K562 (cell line): ENCODE results near the gene SAMD14. TPM values are rescaled to one million over a fixed set of nuclear protein-coding genes. Genes with fewer than 3 reads are reported as not detected.

ENCODE experiments used
- ATAC-seq: fragments of 200-7000 bp; cut with Tn5 transposase; 3 replicates; pipeline ENCODE4 v1.9.1; 2020; ENCODE audit warnings: moderate library complexity
- BruUV-seq: library from RNA; stranded (reverse); fragments of 400-500 nt; replicated peaks from 2 replicates; lab custom pipeline; 2021; lab: Mats Ljungman, UMichigan
- CTCF ChIA-PET: fragments of 300-600 bp; formaldehyde crosslinking; extraction: SDS; loops from one replicate; lab custom pipeline; 2021; ENCODE audit warnings: low intra/inter-chr PET ratio; lab: Yijun Ruan, JAX
- POLR2A ChIA-PET: fragments of 300-600, 350-650 bp; sonication (Branson Sonifier 250); formaldehyde crosslinking; extraction: SDS; loops from one replicate; lab custom pipeline; 2021; ENCODE audit warnings: antibody characterized with exemption, inconsistent platforms; lab: Yijun Ruan, JAX
- DNase-seq, 4 experiments: peaks; one replicate each; pipeline versions ENCODE4 v3.0.0 to v3.0.0-alpha.2; 2011 to 2018; ENCODE audit warnings: low spot score in 3 of 4, mixed read lengths in 3 of 4; ENCODE audit errors: extremely low read depth in 1 of 4
- FAIRE-seq: peaks from 2 replicates; lab custom pipeline; 2011; peaks lifted over from hg19 to GRCh38; lab: Jason Lieb, UNC
- H2AFZ ChIP-seq: 2 replicates; pipeline ENCODE4 v1.6.0; 2011; ENCODE audit warnings: low read depth, low read length, control low read depth, inconsistent platforms
- H3K27ac ChIP-seq: fragments of 200-600 bp; 3 replicates; pipeline ENCODE4 v1.8.0; 2011; ENCODE audit warnings: low read depth, mild to moderate bottlenecking, control low read depth, inconsistent platforms, low read length, moderate library complexity, mixed read lengths; ENCODE audit errors: extremely low read depth
- H3K27me3 ChIP-seq, 2 experiments: fragments of 300-600 bp in 1 of 2; 2 replicates in 1 of 2; 3 replicates in 1 of 2; pipeline versions ENCODE4 v1.6.0 to v1.8.0; 2011; ENCODE audit warnings: inconsistent platforms in 2 of 2, low read length in 2 of 2, mild to moderate bottlenecking in 1 of 2, mixed read lengths in 1 of 2, moderate library complexity in 1 of 2; ENCODE audit not compliant: control insufficient read depth in 2 of 2, insufficient read depth in 2 of 2
- H3K36me3 ChIP-seq: fragments of 300-600 bp; 3 replicates; pipeline ENCODE4 v1.8.0; 2011; ENCODE audit warnings: mild to moderate bottlenecking, low read length, inconsistent platforms; ENCODE audit not compliant: control insufficient read depth, insufficient read depth
- H3K4me1 ChIP-seq, 2 experiments: fragments of 200-600 bp in 1 of 2; replicated peaks in 1 of 2; 2 replicates in 1 of 2; 3 replicates in 1 of 2; pipeline versions ENCODE4 v1.5.1 to v1.8.0; 2011; ENCODE audit warnings: inconsistent platforms in 2 of 2, low read length in 2 of 2, mild to moderate bottlenecking in 1 of 2, mixed read lengths in 1 of 2, moderate library complexity in 1 of 2; ENCODE audit not compliant: control insufficient read depth in 2 of 2, insufficient read depth in 2 of 2
- H3K4me2 ChIP-seq: 2 replicates; pipeline ENCODE4 v1.6.1; 2011; ENCODE audit warnings: low read length, control low read depth, inconsistent platforms, mixed read lengths; ENCODE audit not compliant: insufficient read depth
- H3K4me3 ChIP-seq: fragments of 200-600 bp; sonication (generic), shearing (Covaris generic); 2 replicates; pipeline ENCODE4 v1.5.1; 2016; ENCODE audit warnings: control low read depth, inconsistent platforms
- H3K79me2 ChIP-seq: fragments of 200-600 bp; 3 replicates; pipeline ENCODE4 v1.8.0; 2011; ENCODE audit warnings: low read length, inconsistent platforms; ENCODE audit not compliant: control insufficient read depth, insufficient read depth
- H3K9ac ChIP-seq, 2 experiments: 2 replicates each; pipeline versions ENCODE4 v1.6.0 to v1.6.1; 2011; ENCODE audit warnings: low read depth in 2 of 2, low read length in 2 of 2, control low read depth in 1 of 2, inconsistent platforms in 1 of 2, mild to moderate bottlenecking in 1 of 2, mixed read lengths in 1 of 2; ENCODE audit not compliant: insufficient read depth in 1 of 2
- H3K9me1 ChIP-seq: one replicate; pipeline ENCODE4 v1.6.0; 2011; ENCODE audit warnings: inconsistent platforms, mild to moderate bottlenecking, low read length, moderate library complexity; ENCODE audit not compliant: control insufficient read depth, insufficient read depth
- H3K9me3 ChIP-seq: replicated peaks from 2 replicates; pipeline ENCODE4 v1.5.1; 2011; ENCODE audit warnings: low read depth, low read length, inconsistent platforms; ENCODE audit not compliant: control insufficient read depth, insufficient read depth
- H4K20me1 ChIP-seq: replicated peaks from 2 replicates; pipeline ENCODE4 v1.6.1; 2011; ENCODE audit warnings: low read length, inconsistent platforms, mixed read lengths; ENCODE audit not compliant: control insufficient read depth, insufficient read depth
- CBX1 ChIP-seq: sonication (generic); IDR thresholded peaks from 2 replicates; pipeline ENCODE4 v1.6.1; 2016; ENCODE audit warnings: antibody characterized with exemption, low read depth, mild to moderate bottlenecking
- KLF1 ChIP-seq: fragments of 450-650 bp; IDR thresholded peaks from 2 replicates; pipeline ENCODE4 v1.6.1; 2016; ENCODE audit warnings: missing genetic modification characterization, missing compliant biosample characterization
- MAZ ChIP-seq, 2 experiments: fragments of 450-650 bp in 1 of 2; sonication (generic) in 1 of 2; formaldehyde crosslinking; IDR thresholded peaks in 1 of 2; conservative IDR thresholded peaks in 1 of 2; 2 replicates each; pipeline versions ENCODE4 v1.4.0 to v1.5.0; 2020; ENCODE audit warnings: mild to moderate bottlenecking in 1 of 2, missing genetic modification reagents in 1 of 2
- MYC ChIP-seq, 2 experiments: fragments of 250-450 bp in 1 of 2; sonication (Bioruptor Pico) in 1 of 2; IDR thresholded peaks; 2 replicates each; pipeline versions ENCODE4 v1.5.1 to v1.6.1; 2012 to 2021; ENCODE audit warnings: low read depth in 2 of 2, borderline replicate concordance in 1 of 2, improper control_type of control experiment in 1 of 2, low read length in 1 of 2, mild to moderate bottlenecking in 1 of 2, moderate library complexity in 1 of 2
- PCBP2 ChIP-seq: fragments of 200-400 bp; formaldehyde crosslinking; IDR thresholded peaks from 2 replicates; pipeline ENCODE4 v1.6.1; 2018; ENCODE audit warnings: low read length, low read depth, mild to moderate bottlenecking, moderate library complexity; ENCODE audit not compliant: poor library complexity, severe bottlenecking
- RBM22 ChIP-seq: fragments of 200-400 bp; formaldehyde crosslinking; IDR thresholded peaks from 2 replicates; pipeline ENCODE4 v1.6.1; 2018; ENCODE audit warnings: low read length, low read depth; ENCODE audit not compliant: poor library complexity, severe bottlenecking
- SMC3 ChIP-seq: conservative IDR thresholded peaks from 2 replicates; pipeline ENCODE4 v1.6.1; 2011; ENCODE audit warnings: low read depth, low read length, improper control_type of control experiment; ENCODE audit not compliant: insufficient read depth
- SRSF7 ChIP-seq: fragments of 200-400 bp; formaldehyde crosslinking; optimal IDR thresholded peaks from 2 replicates; pipeline ENCODE3; 2017; ENCODE audit warnings: mild to moderate bottlenecking, low read depth, low read length
- U2AF1 ChIP-seq: fragments of 200-400 bp; formaldehyde crosslinking; optimal IDR thresholded peaks from 2 replicates; pipeline ENCODE3; 2017; ENCODE audit warnings: mild to moderate bottlenecking, low read depth, low read length, moderate library complexity
- ZNF263 ChIP-seq: sonication (generic); formaldehyde crosslinking; IDR thresholded peaks from 2 replicates; pipeline ENCODE4 v1.8.0; 2022; ENCODE audit warnings: mild to moderate bottlenecking, missing genetic modification reagents, borderline replicate concordance
- WGBS: fragments of 100-300 bp; shearing (Covaris generic); methylation state at CpG from one replicate; pipeline ENCODE4 v1.1.6; 2016; ENCODE audit warnings: low coverage, mixed read lengths; ENCODE audit not compliant: insufficient coverage; ENCODE audit errors: missing lambda C conversion rate; 5-methylcytosine and 5-hydroxymethylcytosine counted together
- in situ Hi-C: fragments of 300-500 bp; cut with MboI; formaldehyde crosslinking; loops from 4 replicates; pipeline ENCODE4 v1.15.0; 2018; ENCODE audit warnings: inconsistent platforms, mixed read lengths
- intact Hi-C: fragments of 100-400 bp; cut with micrococcal nuclease; formaldehyde crosslinking; loops from 2 replicates; pipeline ENCODE4 v1.14.2; 2022
- polyA plus RNA-seq, 8 experiments: library from polyadenylated mRNA; depleted of rRNA in 4 of 8; stranded (reverse) in 5 of 8; unstranded in 3 of 8; fragments of >200 nt; fragmentation: Nextera tagmentation in 2 of 8; fragmentation: Illumina TruSeq in 1 of 8; extraction: Ambion mirVana in 2 of 8; extraction: Trizol in 1 of 8; gene quantifications; 2 replicates each; pipeline versions ENCODE4 v1.2.1 to v1.2.3, GENCODE V29; 2011 to 2014; ENCODE audit warnings: inconsistent platforms in 1 of 8, missing spikeins in 1 of 8
- total RNA-seq, 7 experiments: library from RNA; depleted of rRNA in 6 of 7; stranded (reverse); fragments of >200 nt in 6 of 7; fragmentation: Illumina TruSeq in 2 of 7; extraction: Trizol in 2 of 7; gene quantifications; 2 replicates each; pipeline versions ENCODE4 v1.2.1 to v1.2.3, GENCODE V29; 2011 to 2021; ENCODE audit warnings: low replicate concordance in 1 of 7
- TF ChIP-seq, protein P1 (sequence below): fragments of 450-650 bp; formaldehyde crosslinking; IDR thresholded peaks from 2 replicates; pipeline ENCODE4 v1.4.0; 2020; ENCODE audit warnings: mild to moderate bottlenecking, moderate library complexity
- TF ChIP-seq, protein P2 (sequence below), 3 experiments: IDR thresholded peaks in 2 of 3; conservative IDR thresholded peaks in 1 of 3; 2 replicates each; pipeline ENCODE4 v1.5.1; 2011 to 2012; ENCODE audit warnings: low read length in 3 of 3, mild to moderate bottlenecking in 3 of 3, control low read depth in 2 of 3, improper control_type of control experiment in 1 of 3, inconsistent platforms in 1 of 3, low read depth in 1 of 3, mixed read lengths in 1 of 3, moderate library complexity in 1 of 3; ENCODE audit not compliant: insufficient read depth in 2 of 3

SAMD14 gene
- total and polyA plus RNA-seq, 9 of the 15 experiments (the other 6 are each of a cell fraction or from before 2014, with no cell fraction given), result 0.04 to 0.07 TPM; not detected in 7

GRCh38 chr17:50087246-50087911, 42.6 kb downstream of the SAMD14 start:
- Histone ChIP-seq H3K4me1 (peaks cover 0 to 3% of the 10 kb centered on the region in 2 experiments; a peak in 1 of 5 replicates), H3K9me1 (peaks cover 3% of the 10 kb centered on the region), H3K79me2 (no peaks in the 10 kb centered on the region), H3K9me3 (no peaks in the 10 kb centered on the region), H3K27ac (no peak overlapping the region), H3K27me3 (peaks cover 0 to 32% of the 10 kb centered on the region in 2 experiments; a peak in 3 of 5 replicates), H3K36me3 (no peaks in the 10 kb centered on the region), H3K4me3 (no peak overlapping the region), H4K20me1 (peaks cover 4% of the 10 kb centered on the region; the same call in 1 of the 2 replicates), H3K9ac (0 out of 4 replicates have a peak overlapping the region, but pooled peaks of 1 of the 2 experiments have one; percentile 27), H2AFZ (no peak overlapping the region), H3K4me2 (no peak overlapping the region)
- in situ Hi-C loops, result no loop called here
- CTCF ChIA-PET, result interaction anchor here (0.6 to 1.9 kb wide), 3 partner anchors 51 to 226 kb away, joined by 3 to 35 read pairs (median 4); no protein-coding TSS in a partner anchor
- BruUV-seq, result no TSS peak
- intact Hi-C loops, result loop anchor here (1.0 to 10.0 kb wide), 2 partner anchors 60 to 203 kb away; no protein-coding TSS in a partner anchor
- WGBS, result 8% methylated on average over 8 of the region's 10 CpGs
- DNase-seq (peak; percentile 79 to 86 (median 82)), FAIRE-seq (peak; percentile 95), ATAC-seq (peak; percentile 99)
- POLR2A ChIA-PET, result interaction anchor here (0.6 to 1.0 kb wide), 3 partner anchors 59 to 275 kb away, joined by 3 to 4 read pairs (median 3); no protein-coding TSS in a partner anchor
- TF ChIP-seq ZNF263 (CRISPR knock-in tag) (peak; percentile 71; the same call in 1 of the 2 replicates), U2AF1 (no peak), PCBP2 (no peak), CBX1 (peak; percentile 71; the same call in 1 of the 2 replicates), RBM22 (no peak), KLF1 (tag) (no peak), MYC (IDR thresholded peaks at IDR 0.05; ENCODE audit: low read depth, low read length) (no peak), MYC (CRISPR knock-in tag; IDR thresholded peaks at IDR 0.05; ENCODE audit: borderline replicate concordance, low read depth) (no peak), SRSF7 (no peak), MAZ (CRISPR knock-in tag; conservative IDR thresholded peaks at IDR 0.05 in 1 of 2, IDR thresholded peaks at IDR 0.05 in 1 of 2) (peak; percentile 27 to 72; a peak in 1 of 4 replicates), SMC3 (peak; percentile 78)
- TF ChIP-seq, protein P1, sequence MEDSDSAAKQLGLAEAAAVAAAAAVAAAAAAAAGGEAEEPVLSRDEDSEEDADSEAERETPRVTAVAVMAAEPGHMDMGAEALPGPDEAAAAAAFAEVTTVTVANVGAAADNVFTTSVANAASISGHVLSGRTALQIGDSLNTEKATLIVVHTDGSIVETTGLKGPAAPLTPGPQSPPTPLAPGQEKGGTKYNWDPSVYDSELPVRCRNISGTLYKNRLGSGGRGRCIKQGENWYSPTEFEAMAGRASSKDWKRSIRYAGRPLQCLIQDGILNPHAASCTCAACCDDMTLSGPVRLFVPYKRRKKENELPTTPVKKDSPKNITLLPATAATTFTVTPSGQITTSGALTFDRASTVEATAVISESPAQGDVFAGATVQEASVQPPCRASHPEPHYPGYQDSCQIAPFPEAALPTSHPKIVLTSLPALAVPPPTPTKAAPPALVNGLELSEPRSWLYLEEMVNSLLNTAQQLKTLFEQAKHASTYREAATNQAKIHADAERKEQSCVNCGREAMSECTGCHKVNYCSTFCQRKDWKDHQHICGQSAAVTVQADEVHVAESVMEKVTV, result peak; percentile 78
- TF ChIP-seq, protein P2, sequence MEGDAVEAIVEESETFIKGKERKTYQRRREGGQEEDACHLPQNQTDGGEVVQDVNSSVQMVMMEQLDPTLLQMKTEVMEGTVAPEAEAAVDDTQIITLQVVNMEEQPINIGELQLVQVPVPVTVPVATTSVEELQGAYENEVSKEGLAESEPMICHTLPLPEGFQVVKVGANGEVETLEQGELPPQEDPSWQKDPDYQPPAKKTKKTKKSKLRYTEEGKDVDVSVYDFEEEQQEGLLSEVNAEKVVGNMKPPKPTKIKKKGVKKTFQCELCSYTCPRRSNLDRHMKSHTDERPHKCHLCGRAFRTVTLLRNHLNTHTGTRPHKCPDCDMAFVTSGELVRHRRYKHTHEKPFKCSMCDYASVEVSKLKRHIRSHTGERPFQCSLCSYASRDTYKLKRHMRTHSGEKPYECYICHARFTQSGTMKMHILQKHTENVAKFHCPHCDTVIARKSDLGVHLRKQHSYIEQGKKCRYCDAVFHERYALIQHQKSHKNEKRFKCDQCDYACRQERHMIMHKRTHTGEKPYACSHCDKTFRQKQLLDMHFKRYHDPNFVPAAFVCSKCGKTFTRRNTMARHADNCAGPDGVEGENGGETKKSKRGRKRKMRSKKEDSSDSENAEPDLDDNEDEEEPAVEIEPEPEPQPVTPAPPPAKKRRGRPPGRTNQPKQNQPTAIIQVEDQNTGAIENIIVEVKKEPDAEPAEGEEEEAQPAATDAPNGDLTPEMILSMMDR (IDR thresholded peaks at IDR 0.05 in 2 of 3, conservative IDR thresholded peaks at IDR 0.05 in 1 of 3; ENCODE audit: insufficient read depth in 2 of 3, low read depth in 1 of 3, low read length in 3 of 3), result peak; percentile 91 to 97 (median 96)
